Astrocyte (in vitro differentiated cells and primary cell): ENCODE results near the gene SCAMP1.

ENCODE experiments used
- EZH2 ChIP-seq: IDR thresholded peaks from 2 replicates; pipeline ENCODE4 v1.6.1; 2012; ENCODE audit warnings: mild to moderate bottlenecking, low read length, inconsistent platforms; ENCODE audit not compliant: insufficient read depth
- TF ChIP-seq, protein P1 (sequence below): IDR thresholded peaks from 2 replicates; pipeline ENCODE4 v1.5.1; 2011; ENCODE audit warnings: low read depth, mild to moderate bottlenecking, inconsistent platforms, low read length, moderate library complexity; ENCODE audit not compliant: insufficient read depth

DNA sequence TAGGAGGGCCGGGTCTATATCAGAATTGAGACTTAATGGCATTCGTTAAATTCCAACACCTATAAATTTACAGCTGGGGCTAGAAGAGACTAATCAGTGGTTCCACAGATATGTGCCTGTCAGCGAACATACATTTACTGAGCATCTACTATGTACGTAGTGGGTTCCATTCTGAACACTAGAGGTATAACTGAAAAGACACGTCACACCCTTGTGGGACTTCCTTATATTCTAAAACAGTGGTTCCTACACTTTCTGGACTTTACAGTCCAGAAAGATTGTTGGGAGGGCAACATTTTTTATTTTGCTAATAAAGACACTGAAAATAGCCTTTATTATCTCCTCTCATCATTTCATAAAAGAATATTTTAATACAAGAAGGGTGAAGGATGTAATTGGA lies 140.5 kb downstream of the SCAMP1 start:
- TF ChIP-seq, protein P1, sequence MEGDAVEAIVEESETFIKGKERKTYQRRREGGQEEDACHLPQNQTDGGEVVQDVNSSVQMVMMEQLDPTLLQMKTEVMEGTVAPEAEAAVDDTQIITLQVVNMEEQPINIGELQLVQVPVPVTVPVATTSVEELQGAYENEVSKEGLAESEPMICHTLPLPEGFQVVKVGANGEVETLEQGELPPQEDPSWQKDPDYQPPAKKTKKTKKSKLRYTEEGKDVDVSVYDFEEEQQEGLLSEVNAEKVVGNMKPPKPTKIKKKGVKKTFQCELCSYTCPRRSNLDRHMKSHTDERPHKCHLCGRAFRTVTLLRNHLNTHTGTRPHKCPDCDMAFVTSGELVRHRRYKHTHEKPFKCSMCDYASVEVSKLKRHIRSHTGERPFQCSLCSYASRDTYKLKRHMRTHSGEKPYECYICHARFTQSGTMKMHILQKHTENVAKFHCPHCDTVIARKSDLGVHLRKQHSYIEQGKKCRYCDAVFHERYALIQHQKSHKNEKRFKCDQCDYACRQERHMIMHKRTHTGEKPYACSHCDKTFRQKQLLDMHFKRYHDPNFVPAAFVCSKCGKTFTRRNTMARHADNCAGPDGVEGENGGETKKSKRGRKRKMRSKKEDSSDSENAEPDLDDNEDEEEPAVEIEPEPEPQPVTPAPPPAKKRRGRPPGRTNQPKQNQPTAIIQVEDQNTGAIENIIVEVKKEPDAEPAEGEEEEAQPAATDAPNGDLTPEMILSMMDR = no peak
- TF ChIP-seq EZH2 = no peak
